HCT116 (cell line): ENCODE data around the gene TBC1D23. TPM values are rescaled to one million over a fixed set of nuclear protein-coding genes. Genes with fewer than 3 reads are reported as not detected.

Source experiments
- ATAC-seq: fragments of 200-7000 bp; cut with Tn5 transposase; 2 replicates; pipeline ENCODE4 v1.9.1; 2020; ENCODE audit warnings: mild to moderate bottlenecking, moderate library complexity
- BruUV-seq: library from RNA; stranded (reverse); fragments of 400-500 nt; replicated peaks from 2 replicates; lab custom pipeline; 2021; lab: Mats Ljungman, UMichigan
- CTCF ChIA-PET: fragments of 300-600 bp; sonication (Branson Sonifier 250); formaldehyde crosslinking; loops from one replicate; lab custom pipeline; 2021; ENCODE audit warnings: antibody characterized with exemption; lab: Charles Lee
- POLR2A ChIA-PET: fragments of 300-600, 350-600 bp; sonication (Branson Sonifier 250); formaldehyde crosslinking; loops from one replicate; lab custom pipeline; 2021; ENCODE audit warnings: antibody characterized with exemption; lab: Charles Lee
- RAD21 ChIA-PET, 2 experiments: fragments of 300-600 bp; sonication (Branson Sonifier 250); formaldehyde crosslinking; loops; one replicate each; lab custom pipeline; 2023; ENCODE audit warnings: low total read pairs in 2 of 2; ENCODE audit not compliant: uncharacterized antibody in 2 of 2, unreplicated experiment in 2 of 2, low non-redundant PET in 1 of 2; lab: Charles Lee
- DNase-seq: peaks from one replicate; pipeline ENCODE4 v3.0.0-alpha.2; 2010; ENCODE audit warnings: low read depth, low spot score
- H2AFZ ChIP-seq: fragments of 200-600 bp; shearing (Covaris generic), sonication (generic); 2 replicates; pipeline ENCODE4 v1.6.1; 2017; ENCODE audit warnings: low read depth, mixed run types, mixed read lengths, antibody characterized with exemption, low read length; ENCODE audit not compliant: poor library complexity, severe bottlenecking
- H3K27ac ChIP-seq: 2 replicates; pipeline ENCODE4 v1.5.1; 2012; ENCODE audit warnings: low read depth, low read length
- H3K27me3 ChIP-seq: fragments of 200-600 bp; sonication (generic); 2 replicates; pipeline ENCODE4 v1.6.1; 2016; ENCODE audit warnings: mixed run types, low read length, mixed read lengths; ENCODE audit not compliant: insufficient read depth
- H3K36me3 ChIP-seq, 2 experiments: fragments of 200-500 bp in 1 of 2; fragments of 200-600 bp in 1 of 2; sonication (Bioruptor generic) in 1 of 2; sonication (generic) in 1 of 2; 2 replicates each; pipeline versions ENCODE4 v1.5.1 to v1.6.1; 2014 to 2016; ENCODE audit warnings: low read length in 2 of 2, inconsistent platforms in 1 of 2, mixed read lengths in 1 of 2, mixed run types in 1 of 2; ENCODE audit not compliant: insufficient read depth in 2 of 2, control insufficient read depth in 1 of 2
- H3K4me1 ChIP-seq, 2 experiments: fragments of 200-600 bp in 1 of 2; sonication (generic) in 1 of 2; 2 replicates each; pipeline versions ENCODE4 v1.5.1 to v1.6.1; 2012 to 2017; ENCODE audit warnings: low read length in 2 of 2, inconsistent platforms in 1 of 2, mild to moderate bottlenecking in 1 of 2, mixed read lengths in 1 of 2, mixed run types in 1 of 2, moderate library complexity in 1 of 2; ENCODE audit not compliant: insufficient read depth in 2 of 2, control insufficient read depth in 1 of 2
- H3K4me2 ChIP-seq: fragments of 200-600 bp; sonication (generic); 2 replicates; pipeline ENCODE4 v1.6.1; 2017; ENCODE audit warnings: mixed run types, low read length, mixed read lengths
- H3K4me3 ChIP-seq, 2 experiments: fragments of 200-600 bp in 1 of 2; sonication (generic) in 1 of 2; replicated peaks in 1 of 2; 2 replicates each; pipeline ENCODE4 v1.5.1; 2011 to 2016; ENCODE audit warnings: low read length in 2 of 2, control low read depth in 1 of 2, low read depth in 1 of 2, mild to moderate bottlenecking in 1 of 2, mixed read lengths in 1 of 2, mixed run types in 1 of 2
- H3K79me2 ChIP-seq: fragments of 200-600 bp; sonication (generic); 2 replicates; pipeline ENCODE4 v1.6.1; 2017; ENCODE audit warnings: mild to moderate bottlenecking, mixed run types, low read length, moderate library complexity, mixed read lengths; ENCODE audit not compliant: insufficient read depth
- H3K9ac ChIP-seq: fragments of 200-600 bp; sonication (generic); 2 replicates; pipeline ENCODE4 v1.6.1; 2016; ENCODE audit warnings: low read length, mixed read lengths
- H3K9me2 ChIP-seq: fragments of 200-600 bp; sonication (generic), shearing (Covaris generic); 2 replicates; pipeline ENCODE4 v1.6.1; 2017; ENCODE audit warnings: mixed run types, mild to moderate bottlenecking, moderate library complexity; ENCODE audit not compliant: insufficient read depth
- H3K9me3 ChIP-seq, 2 experiments: fragments of 200-500 bp in 1 of 2; fragments of 200-600 bp in 1 of 2; sonication (Bioruptor generic) in 1 of 2; sonication (generic) in 1 of 2; 2 replicates each; pipeline ENCODE4 v1.6.1; 2014 to 2017; ENCODE audit warnings: low read length in 2 of 2, mixed read lengths in 2 of 2, inconsistent platforms in 1 of 2, low read depth in 1 of 2, mild to moderate bottlenecking in 1 of 2, mixed run types in 1 of 2, moderate library complexity in 1 of 2; ENCODE audit not compliant: control insufficient read depth in 1 of 2, insufficient read depth in 1 of 2
- H4K20me1 ChIP-seq: fragments of 200-600 bp; sonication (generic), shearing (Covaris generic); 2 replicates; pipeline ENCODE4 v1.6.1; 2017; ENCODE audit warnings: mixed run types, mild to moderate bottlenecking, moderate library complexity; ENCODE audit not compliant: insufficient read depth
- CBX3 ChIP-seq: IDR thresholded peaks from 2 replicates; pipeline ENCODE4 v1.6.1; 2012; ENCODE audit warnings: low read depth
- CEBPB ChIP-seq: IDR thresholded peaks from 2 replicates; pipeline ENCODE4 v1.6.1; 2012; ENCODE audit warnings: low read depth
- EGR1 ChIP-seq: IDR thresholded peaks from 2 replicates; pipeline ENCODE4 v1.6.1; 2012; ENCODE audit warnings: low read depth
- ELF1 ChIP-seq: IDR thresholded peaks from 2 replicates; pipeline ENCODE4 v1.6.1; 2012; ENCODE audit warnings: low read depth, borderline replicate concordance
- EZH2 ChIP-seq: fragments of 200-600 bp; sonication (generic); IDR thresholded peaks from 2 replicates; pipeline ENCODE4 v1.6.1; 2017; ENCODE audit warnings: antibody characterized with exemption, mixed run types
- EZH2phosphoT487 ChIP-seq: fragments of 200-600 bp; IDR thresholded peaks from 2 replicates; pipeline ENCODE4 v1.6.1; 2018; ENCODE audit warnings: antibody characterized with exemption, borderline replicate concordance
- JUND ChIP-seq: IDR thresholded peaks from 2 replicates; pipeline ENCODE4 v1.6.1; 2012
- POLR2A ChIP-seq: IDR thresholded peaks from 2 replicates; pipeline ENCODE4 v1.7.0; 2011; ENCODE audit warnings: borderline replicate concordance; ENCODE audit not compliant: insufficient read depth, insufficient read length; ENCODE audit errors: extremely low read depth
- POLR2AphosphoS5 ChIP-seq: IDR thresholded peaks from 2 replicates; pipeline ENCODE4 v1.6.1; 2011; ENCODE audit warnings: mild to moderate bottlenecking, low read depth, low read length, moderate library complexity
- RAD21 ChIP-seq: IDR thresholded peaks from 2 replicates; pipeline ENCODE4 v1.6.1; 2012; ENCODE audit warnings: low read depth, mild to moderate bottlenecking
- SP1 ChIP-seq: IDR thresholded peaks from 2 replicates; pipeline ENCODE4 v1.6.1; 2012; ENCODE audit warnings: low read depth
- YY1 ChIP-seq: IDR thresholded peaks from 2 replicates; pipeline ENCODE4 v1.6.1; 2011; ENCODE audit warnings: low read length, low read depth, moderate library complexity, mild to moderate bottlenecking; ENCODE audit not compliant: insufficient replicate concordance; ENCODE audit errors: extremely low read depth
- ZFX ChIP-seq: fragments of 450-650 bp; IDR thresholded peaks from 2 replicates; pipeline ENCODE4 v1.6.1; 2017
- ZNF274 ChIP-seq: fragments of 200-500 bp; sonication (Bioruptor generic); IDR thresholded peaks from 2 replicates; pipeline ENCODE4 v1.6.1; 2014; ENCODE audit warnings: mild to moderate bottlenecking, low read depth, low read length, inconsistent platforms
- intact Hi-C: fragments of 100-400 bp; cut with micrococcal nuclease; formaldehyde crosslinking; loops from 2 replicates; pipeline ENCODE4 v1.10.0; 2022
- total RNA-seq: library from RNA; stranded (reverse); gene quantifications from one replicate; pipeline ENCODE4 v1.2.1, GENCODE V29; 2021; ENCODE audit not compliant: unreplicated experiment
- TF ChIP-seq, protein P1 (sequence below): IDR thresholded peaks from 2 replicates; pipeline ENCODE4 v1.6.1; 2011; ENCODE audit warnings: mild to moderate bottlenecking, low read length, moderate library complexity; ENCODE audit not compliant: insufficient replicate concordance; ENCODE audit errors: extremely low read depth

Gene TBC1D23
- total RNA-seq, 1 experiment from 2014 or later: 21.9 TPM

DNA sequence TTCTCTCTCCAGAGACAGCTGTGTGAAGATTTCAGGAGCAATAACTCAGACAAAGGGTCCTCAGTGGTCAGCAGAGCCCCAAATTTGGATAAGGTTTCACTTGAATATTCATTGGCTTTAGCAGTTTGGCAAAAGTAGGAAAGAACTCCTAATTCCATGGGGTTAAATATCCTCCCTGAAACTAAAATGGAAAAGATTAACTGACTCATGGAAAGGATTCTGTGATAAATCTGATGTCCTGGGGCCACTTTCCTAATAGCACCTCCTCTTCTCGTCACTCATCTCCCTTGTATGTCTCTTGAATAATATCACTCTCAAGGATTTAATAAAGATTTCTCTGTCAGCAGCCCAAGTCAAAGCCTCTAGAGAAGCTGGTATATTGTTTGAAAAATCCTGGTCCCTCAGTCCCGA, 33.3 kb upstream of the TBC1D23 start:
- Histone ChIP-seq H3K27ac (no peak overlapping the region), H3K9ac (no peak overlapping the region), H3K36me3 (no peaks in the 10 kb centered on the region), H3K9me2 (no peaks in the 10 kb centered on the region), H3K4me3 (no peak overlapping the region), H2AFZ (no peak overlapping the region), H4K20me1 (no peaks in the 10 kb centered on the region), H3K4me2 (no peak overlapping the region), H3K4me1 (no peaks in the 10 kb centered on the region), H3K9me3 (no peaks in the 10 kb centered on the region), H3K79me2 (no peaks in the 10 kb centered on the region), H3K27me3 (no peaks in the 10 kb centered on the region)
- ATAC-seq: no peak
- no TSS peak for BruUV-seq
- POLR2A ChIA-PET: interaction anchor here (1.0 kb wide), 1 partner anchor 101 kb away, joined by 3 read pairs; no protein-coding TSS in a partner anchor
- RAD21 ChIA-PET: no interaction called here
- intact Hi-C loops: no loop called here
- CTCF ChIA-PET: no interaction called here
- no peak for DNase-seq
- TF ChIP-seq POLR2AphosphoS5 (no peak), RAD21 (no peak), CEBPB (no peak), EGR1 (no peak), JUND (no peak), CBX3 (no peak), ELF1 (no peak), SP1 (no peak), POLR2A (no peak), ZFX (no peak), EZH2phosphoT487 (no peak), EZH2 (no peak), ZNF274 (no peak), YY1 (no peak)
- TF ChIP-seq, protein P1, sequence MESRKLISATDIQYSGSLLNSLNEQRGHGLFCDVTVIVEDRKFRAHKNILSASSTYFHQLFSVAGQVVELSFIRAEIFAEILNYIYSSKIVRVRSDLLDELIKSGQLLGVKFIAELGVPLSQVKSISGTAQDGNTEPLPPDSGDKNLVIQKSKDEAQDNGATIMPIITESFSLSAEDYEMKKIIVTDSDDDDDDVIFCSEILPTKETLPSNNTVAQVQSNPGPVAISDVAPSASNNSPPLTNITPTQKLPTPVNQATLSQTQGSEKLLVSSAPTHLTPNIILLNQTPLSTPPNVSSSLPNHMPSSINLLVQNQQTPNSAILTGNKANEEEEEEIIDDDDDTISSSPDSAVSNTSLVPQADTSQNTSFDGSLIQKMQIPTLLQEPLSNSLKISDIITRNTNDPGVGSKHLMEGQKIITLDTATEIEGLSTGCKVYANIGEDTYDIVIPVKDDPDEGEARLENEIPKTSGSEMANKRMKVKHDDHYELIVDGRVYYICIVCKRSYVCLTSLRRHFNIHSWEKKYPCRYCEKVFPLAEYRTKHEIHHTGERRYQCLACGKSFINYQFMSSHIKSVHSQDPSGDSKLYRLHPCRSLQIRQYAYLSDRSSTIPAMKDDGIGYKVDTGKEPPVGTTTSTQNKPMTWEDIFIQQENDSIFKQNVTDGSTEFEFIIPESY: no peak
